PFSK-1 (cell line): Measurements from ENCODE around the gene ANKRD1.

Experiments
- FOXP2 ChIP-seq: optimal IDR thresholded peaks from 2 replicates; pipeline ENCODE3; 2011; ENCODE audit warnings: borderline replicate concordance, control low read depth, inconsistent platforms; ENCODE audit not compliant: insufficient read depth; ENCODE audit errors: extremely low read length, extremely low read depth
- POLR2AphosphoS5 ChIP-seq: IDR thresholded peaks from 2 replicates; pipeline ENCODE4 v1.6.1; 2012; ENCODE audit warnings: low read depth, mild to moderate bottlenecking, control low read depth, low read length, moderate library complexity
- REST ChIP-seq, 2 experiments: IDR thresholded peaks; 2 replicates each; pipeline versions ENCODE4 v1.6.1 to v1.8.0; 2011 to 2012; ENCODE audit warnings: low read depth in 2 of 2, low read length in 2 of 2, control low read depth in 1 of 2, inconsistent platforms in 1 of 2, mild to moderate bottlenecking in 1 of 2, moderate library complexity in 1 of 2; ENCODE audit not compliant: insufficient read depth in 1 of 2
- SIN3A ChIP-seq: IDR thresholded peaks from 2 replicates; pipeline ENCODE4 v1.6.1; 2012; ENCODE audit warnings: mild to moderate bottlenecking, low read length, moderate library complexity, borderline replicate concordance; ENCODE audit not compliant: insufficient read depth
- TAF1 ChIP-seq: IDR thresholded peaks from 2 replicates; pipeline ENCODE4 v1.6.1; 2012; ENCODE audit warnings: low read length, control low read depth, borderline replicate concordance; ENCODE audit not compliant: insufficient read depth

The ANKRD1 gene

GRCh38 chr10:90959826-90960225, 38.9 kb upstream of the ANKRD1 start:
- TF ChIP-seq TAF1, result no peak
- TF ChIP-seq SIN3A, result no peak
- no peak for TF ChIP-seq REST (IDR thresholded peaks at IDR 0.05; ENCODE audit: insufficient read depth in 1 of 2, low read depth in 2 of 2, low read length in 2 of 2)
- no peak for TF ChIP-seq POLR2AphosphoS5
- TF ChIP-seq FOXP2, result no peak

GRCh38 chr10:90958781-90959180, 37.9 kb upstream of the ANKRD1 start:
- TF ChIP-seq FOXP2, result no peak
- TF ChIP-seq SIN3A, result no peak
- no peak for TF ChIP-seq REST (IDR thresholded peaks at IDR 0.05; ENCODE audit: insufficient read depth in 1 of 2, low read depth in 2 of 2, low read length in 2 of 2)
- no peak for TF ChIP-seq POLR2AphosphoS5
- no peak for TF ChIP-seq TAF1

GRCh38 chr10:90947030-90947960, 26.4 kb upstream of the ANKRD1 start:
- TF ChIP-seq REST (IDR thresholded peaks at IDR 0.05; ENCODE audit: insufficient read depth in 1 of 2, low read depth in 2 of 2, low read length in 2 of 2) (no peak), POLR2AphosphoS5 (no peak), FOXP2 (no peak), SIN3A (no peak), TAF1 (no peak)

GRCh38 chr10:90945491-90946070, 24.7 kb upstream of the ANKRD1 start:
- TF ChIP-seq TAF1 (no peak), FOXP2 (no peak), SIN3A (no peak), REST (IDR thresholded peaks at IDR 0.05; ENCODE audit: insufficient read depth in 1 of 2, low read depth in 2 of 2, low read length in 2 of 2) (no peak), POLR2AphosphoS5 (no peak)
